NB4 (cell line): Measurements from ENCODE around the gene GALNT15.

Source experiments
- CTCF ChIP-seq: IDR thresholded peaks from one replicate; pipeline ENCODE4 v1.5.1; 2012; ENCODE audit warnings: low read depth, low read length
- MAX ChIP-seq: IDR thresholded peaks from 2 replicates; pipeline ENCODE4 v1.6.1; 2011; ENCODE audit warnings: low read depth, low read length
- POLR2A ChIP-seq: IDR thresholded peaks from 2 replicates; pipeline ENCODE4 v1.6.1; 2011; ENCODE audit warnings: mild to moderate bottlenecking; ENCODE audit not compliant: insufficient read length; ENCODE audit errors: extremely low read depth

GRCh38 chr3:16189201-16189600 is 14.7 kb downstream of the GALNT15 start:
- TF ChIP-seq CTCF, result no peak
- no peak for TF ChIP-seq MAX
- TF ChIP-seq POLR2A, result no peak
